Skeletal muscle cell (primary cell): ENCODE data around the gene FAM170B.

Experiments
- DNase-seq: peaks from one replicate; pipeline ENCODE4 v3.0.0-alpha.2; 2010; ENCODE audit warnings: low read depth
- H3K4me3 ChIP-seq: 2 replicates; pipeline ENCODE4 v1.5.1; 2011; ENCODE audit warnings: low read depth, mild to moderate bottlenecking, control low read depth, low read length, moderate library complexity

Gene FAM170B

DNA sequence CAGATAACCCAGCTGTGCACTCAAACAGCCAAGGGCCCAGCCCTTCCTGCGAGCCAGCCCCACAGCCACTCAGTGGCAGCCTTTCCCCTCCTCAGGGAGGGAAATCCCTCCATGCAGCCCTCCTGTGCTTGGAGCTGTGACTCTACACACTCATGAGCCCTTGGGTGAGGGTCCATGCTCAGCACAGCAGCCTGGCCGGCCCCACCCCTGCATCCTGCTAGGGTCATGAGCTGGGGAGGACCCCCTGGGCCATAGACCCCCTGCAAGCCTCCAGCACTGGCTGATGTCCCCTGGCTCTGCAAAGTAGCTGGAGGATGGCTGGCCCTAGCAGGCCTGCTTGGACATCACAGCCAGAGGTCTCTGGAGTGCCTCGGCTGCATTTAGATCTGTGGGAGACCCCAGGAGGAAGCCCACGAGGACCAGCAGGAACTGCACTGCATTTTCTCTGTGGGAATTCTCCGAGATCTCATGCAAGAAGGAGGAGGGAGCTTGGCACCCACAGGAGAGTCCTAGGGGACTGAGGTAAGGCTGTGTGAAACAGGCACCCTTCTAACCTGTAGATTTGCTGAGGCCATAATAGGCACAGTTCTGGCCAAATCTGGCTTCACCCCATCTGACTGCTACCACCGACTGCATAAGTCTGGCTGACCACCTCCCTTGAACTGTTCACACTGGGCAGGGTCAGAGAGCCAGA is 37.0 kb upstream of the FAM170B start:
- no peak for DNase-seq
- H3K4me3 ChIP-seq = no peak overlapping the region

DNA sequence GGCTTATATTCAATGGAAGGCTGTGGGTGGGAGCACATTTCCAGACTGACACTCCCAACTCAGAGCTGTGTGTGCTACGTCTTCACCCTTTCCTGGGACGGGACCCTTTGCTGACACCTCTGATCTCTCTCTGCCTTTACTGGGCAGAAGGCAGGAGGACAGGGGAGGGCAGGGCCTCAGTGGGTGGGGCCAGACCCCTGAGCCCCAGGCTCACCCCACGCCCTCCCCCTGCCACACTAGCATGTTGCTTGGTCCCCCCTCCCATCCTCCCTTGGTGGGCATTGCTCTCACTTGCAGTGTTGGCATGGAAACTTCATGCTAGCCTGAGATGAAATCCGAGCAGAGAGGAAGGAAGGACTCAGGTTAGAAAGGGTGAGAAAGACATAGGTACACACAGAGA is 36.0 kb upstream of the FAM170B start:
- no peak overlapping the region for H3K4me3 ChIP-seq
- no peak for DNase-seq

DNA sequence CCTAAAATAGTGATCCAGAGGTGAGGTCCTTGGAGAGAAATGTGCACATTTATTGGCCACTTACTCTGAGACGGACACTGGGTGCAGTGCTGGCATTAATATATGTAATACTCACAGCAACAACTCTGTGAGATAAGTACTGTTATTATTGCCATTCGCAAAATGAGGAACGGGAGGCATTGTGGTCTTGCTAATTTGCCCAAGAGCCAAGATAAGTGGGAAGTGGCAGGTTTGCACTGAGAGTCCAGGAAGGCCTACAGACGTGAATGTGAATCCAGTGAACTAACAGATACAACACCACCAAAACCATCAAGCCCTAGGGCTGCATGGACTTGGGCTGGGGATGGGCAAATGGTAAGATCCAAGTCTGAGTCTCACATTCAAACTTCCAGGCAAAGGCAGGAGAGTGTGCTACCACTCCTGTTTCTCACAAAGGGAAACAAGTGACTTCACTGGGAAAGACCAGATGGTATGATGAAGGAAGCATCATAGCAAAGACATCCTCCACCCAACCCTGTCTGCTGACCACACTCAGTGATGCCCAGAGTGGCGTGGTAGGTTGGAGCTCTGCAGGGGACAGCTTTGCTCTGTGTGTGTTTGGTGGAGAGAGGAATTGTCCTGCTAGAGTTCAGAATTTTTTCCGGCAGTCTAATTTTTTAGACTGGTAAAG is 35.1 kb upstream of the FAM170B start:
- no peak overlapping the region for H3K4me3 ChIP-seq
- DNase-seq = no peak

DNA sequence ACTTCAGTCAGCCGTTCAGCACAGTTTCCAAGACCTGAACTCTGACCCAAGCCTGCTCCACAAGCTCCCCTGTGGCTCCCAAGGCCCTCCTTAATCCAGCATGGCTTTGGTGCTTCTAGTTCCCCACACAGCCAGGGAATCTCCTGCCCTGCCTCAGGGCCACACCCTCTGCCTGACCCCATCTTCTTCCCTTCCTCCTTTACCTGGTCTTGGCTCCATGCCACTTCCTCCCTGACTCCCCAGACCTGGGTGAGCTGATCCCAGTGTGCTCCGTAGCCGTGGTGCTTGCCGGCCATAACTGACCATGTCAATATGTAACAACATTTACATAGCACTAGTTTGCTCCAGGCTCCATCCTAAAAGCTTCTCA is 34.3 kb upstream of the FAM170B start:
- DNase-seq = no peak
- H3K4me3 ChIP-seq = no peak overlapping the region

DNA sequence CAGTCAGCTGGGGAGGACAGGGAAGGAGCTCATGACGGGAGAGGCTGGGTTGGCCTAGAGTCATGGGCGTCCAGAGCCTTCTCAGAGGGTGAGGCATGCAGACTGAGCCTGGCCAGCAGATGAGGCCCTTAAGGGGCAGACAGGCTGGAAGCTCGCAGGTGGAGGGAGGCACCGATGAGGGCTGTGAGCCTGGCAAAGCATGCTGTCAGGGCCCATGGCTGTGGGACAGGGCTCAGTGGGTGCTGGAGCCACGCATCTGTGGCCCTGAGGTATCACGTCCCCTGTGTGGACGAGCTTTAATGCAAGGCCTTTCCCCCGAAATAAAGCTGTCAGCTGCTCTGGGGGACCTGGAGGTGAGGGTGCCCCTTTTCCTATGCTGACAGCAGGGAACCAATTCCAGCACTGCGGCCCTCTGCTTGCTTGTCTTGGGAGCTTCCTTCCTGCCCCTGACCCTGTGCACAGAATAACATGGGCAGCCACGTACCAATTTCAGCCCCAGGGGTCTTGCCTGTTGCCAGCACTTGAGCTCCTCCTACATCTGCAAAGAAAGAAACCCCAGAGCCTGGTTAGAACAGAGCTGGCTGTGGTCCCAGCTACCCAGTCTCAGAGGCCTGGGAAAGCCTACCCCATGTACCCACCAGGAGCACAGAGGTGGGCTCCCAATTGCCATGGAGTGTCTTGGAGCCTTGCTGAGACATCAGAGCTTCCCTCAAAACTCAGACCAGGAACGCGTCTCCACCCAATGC is 33.8 kb upstream of the FAM170B start:
- H3K4me3 ChIP-seq = no peak overlapping the region
- no peak for DNase-seq

DNA sequence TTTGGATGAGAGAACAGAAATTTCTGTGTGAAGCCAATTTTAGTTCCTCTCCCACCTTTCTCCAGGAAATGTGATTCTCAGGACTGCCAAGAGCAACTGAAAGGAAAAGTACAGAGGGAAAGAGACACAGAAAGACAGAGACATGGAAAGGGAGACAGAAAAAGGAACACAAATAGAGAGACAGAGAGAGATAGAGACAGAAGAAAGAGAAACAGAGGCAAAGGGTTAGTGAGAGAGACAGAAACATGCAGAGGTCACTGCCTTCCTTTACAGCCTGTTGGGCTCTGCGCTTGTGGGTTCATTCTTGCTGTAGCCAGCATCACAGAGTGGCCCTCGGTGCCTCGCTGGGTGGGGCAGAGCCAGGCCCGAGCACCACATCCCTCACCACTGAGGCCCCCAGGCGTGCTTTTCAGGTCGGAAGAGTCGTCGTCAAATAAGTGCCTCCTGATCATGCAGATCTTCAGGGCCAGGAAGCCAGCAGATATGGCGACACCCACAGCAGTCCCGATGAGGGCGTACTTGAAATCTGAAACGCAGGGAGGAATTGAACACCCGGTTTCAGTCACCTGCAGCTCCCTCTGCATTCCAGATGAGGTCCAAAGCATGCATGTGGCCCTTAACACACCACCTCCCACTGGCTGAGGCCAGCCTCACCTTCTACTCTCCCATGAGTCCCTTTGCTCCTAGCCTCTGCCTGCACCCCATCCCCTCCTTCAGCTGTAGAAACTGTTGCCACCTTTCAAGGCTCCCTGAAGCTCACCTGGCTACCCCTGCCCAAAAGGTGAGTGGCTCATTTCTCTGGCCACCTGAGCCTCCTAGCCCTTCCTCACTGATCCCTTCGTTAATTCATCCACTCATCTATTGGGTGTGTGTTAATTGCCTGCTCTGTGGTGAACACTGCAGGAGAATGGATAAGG is 32.9 kb upstream of the FAM170B start:
- no peak overlapping the region for H3K4me3 ChIP-seq
- DNase-seq = no peak

DNA sequence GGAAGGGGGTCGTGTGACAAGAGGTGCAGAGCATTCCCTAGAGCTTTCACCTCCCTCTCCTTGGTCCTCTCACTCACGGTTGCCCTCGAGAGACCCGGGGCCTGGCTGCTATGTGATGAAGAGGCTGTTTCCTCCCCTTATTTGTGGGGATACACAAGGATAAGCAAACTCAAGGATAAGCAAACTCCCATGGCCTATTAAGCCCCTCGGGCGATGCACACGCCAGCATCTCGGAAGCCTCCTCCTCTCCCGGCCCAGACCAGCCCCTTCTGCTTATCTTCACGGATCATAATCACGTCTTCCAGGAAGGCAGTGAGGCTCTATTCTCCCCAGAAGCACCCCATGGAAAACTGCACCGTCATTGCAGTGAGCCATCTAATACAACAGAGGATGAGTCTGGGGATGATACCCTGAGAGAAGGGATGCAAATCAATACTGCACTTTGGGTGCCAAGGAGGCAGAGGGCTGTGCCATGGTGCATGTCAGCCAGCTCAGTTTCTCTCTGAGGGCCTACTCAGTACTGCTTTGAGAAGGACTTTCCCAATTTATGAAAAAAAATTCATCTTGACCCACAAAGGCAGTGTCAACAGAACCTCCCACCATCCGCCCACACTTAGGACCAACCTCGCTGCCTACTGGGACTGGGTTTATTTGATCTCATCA is 32.1 kb upstream of the FAM170B start:
- H3K4me3 ChIP-seq = no peak overlapping the region
- DNase-seq = no peak

DNA sequence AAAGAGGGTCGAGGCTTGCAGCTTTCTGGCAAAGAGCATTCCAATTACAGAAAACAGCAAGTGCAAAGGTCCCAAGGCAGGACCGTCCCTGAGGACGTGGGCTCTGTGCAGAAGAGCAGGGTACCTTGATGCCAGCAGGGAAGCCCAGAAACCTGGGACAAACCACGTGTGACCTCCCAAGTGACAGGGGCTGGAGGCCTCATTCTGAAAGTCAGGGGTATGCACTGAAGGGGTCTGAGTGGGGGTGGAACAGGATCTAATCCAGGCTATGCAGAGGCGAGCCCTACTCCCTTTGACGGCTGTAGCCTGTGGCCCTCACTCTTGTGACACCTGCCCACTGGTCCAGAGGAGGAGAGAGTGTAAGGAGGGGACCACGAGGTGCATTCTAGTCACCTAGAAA is 31.4 kb upstream of the FAM170B start:
- DNase-seq = no peak
- H3K4me3 ChIP-seq = no peak overlapping the region

DNA sequence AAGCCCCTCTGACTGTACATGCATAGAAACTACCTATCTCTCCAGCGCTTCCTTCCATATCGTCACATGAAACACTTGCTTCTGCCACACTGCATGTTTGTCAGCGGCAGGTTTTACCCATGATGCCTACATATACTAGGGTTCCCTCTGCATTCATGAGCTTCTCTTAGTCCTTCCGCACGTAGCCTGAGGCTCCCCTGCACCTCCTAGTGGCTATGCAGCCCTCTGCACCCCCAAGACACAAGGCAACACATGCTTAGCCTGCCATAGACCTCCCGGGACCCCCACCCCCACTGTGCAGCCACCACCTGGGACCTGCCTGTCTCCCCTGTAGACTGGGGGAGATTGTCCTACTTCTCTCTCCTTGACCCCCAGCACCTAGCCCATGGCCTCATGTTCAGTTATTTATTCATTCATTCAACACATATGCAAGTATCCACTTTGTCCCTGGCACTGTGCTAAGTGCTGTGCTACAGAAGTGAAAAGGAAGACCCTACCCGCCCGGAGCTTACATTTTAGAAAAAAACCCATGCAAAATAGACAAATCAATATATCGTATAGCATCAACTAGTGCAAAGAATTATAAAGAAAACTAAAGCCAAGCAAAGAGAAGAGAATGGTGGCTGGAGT is 30.9 kb upstream of the FAM170B start:
- H3K4me3 ChIP-seq = no peak overlapping the region
- DNase-seq = no peak

DNA sequence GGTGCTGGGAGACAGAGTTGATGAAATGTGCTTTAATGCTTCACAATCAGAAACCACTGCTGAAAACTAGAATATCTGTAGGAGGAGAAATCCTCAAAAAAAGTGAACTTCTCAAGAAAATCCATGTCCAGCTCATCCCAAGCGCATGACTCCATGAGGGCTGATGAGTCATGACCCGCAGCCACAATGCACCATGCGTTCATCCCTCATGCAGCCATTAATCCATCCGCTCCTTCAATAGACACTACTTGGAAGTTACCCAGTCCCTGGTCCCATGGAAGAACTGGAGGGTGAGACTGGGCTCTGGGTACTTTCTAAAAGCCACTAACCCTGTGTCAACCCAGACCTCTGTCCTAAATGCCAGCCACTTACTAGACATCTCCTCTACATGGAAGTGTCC is 29.9 kb upstream of the FAM170B start:
- peak; percentile 47 for DNase-seq
- no peak overlapping the region for H3K4me3 ChIP-seq

DNA sequence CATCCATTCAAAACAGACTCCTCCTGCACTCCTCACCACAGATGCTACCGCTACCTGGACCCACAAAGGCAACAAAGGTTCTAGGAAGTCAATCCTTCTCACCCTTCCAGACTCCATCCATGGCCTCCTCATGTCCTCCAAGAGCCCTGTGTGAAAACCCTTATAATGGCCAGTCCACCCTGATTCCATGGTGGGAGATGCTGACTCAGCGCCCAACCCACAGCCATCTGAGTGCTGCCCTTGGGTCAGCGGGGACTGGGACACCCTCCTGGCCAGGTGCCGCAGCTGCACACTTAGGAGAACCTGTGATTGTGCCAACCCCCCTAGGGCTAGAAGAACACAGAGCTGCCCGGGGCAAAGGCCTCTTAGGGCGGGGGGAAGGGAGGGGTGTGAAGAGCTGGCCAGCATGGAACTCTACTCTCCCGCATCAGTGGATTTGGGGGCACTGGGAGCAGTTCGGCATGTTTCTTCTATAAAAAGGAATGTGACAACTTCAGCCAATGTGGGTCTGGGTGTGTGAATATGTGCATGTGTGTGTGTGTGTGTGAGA is 29.0 kb upstream of the FAM170B start:
- DNase-seq = no peak
- H3K4me3 ChIP-seq = no peak overlapping the region

DNA sequence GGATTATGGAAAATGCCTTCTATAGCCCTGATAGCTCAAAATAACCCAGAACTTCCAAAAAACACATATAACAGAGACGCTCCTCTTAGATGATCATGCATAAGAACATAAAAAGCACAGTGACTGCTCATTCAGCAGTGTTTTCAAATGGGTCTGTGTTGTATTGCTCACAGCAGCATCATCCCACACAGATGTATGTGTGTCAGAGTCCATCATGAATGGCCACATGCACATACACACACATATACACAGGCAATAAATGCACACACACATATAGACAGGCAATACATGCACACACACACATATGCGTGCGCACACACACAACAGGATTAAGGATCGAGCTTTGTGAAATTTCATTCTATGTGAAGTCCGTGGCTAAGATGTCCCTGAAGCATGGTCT is 28.2 kb upstream of the FAM170B start:
- DNase-seq = no peak
- no peak overlapping the region for H3K4me3 ChIP-seq

DNA sequence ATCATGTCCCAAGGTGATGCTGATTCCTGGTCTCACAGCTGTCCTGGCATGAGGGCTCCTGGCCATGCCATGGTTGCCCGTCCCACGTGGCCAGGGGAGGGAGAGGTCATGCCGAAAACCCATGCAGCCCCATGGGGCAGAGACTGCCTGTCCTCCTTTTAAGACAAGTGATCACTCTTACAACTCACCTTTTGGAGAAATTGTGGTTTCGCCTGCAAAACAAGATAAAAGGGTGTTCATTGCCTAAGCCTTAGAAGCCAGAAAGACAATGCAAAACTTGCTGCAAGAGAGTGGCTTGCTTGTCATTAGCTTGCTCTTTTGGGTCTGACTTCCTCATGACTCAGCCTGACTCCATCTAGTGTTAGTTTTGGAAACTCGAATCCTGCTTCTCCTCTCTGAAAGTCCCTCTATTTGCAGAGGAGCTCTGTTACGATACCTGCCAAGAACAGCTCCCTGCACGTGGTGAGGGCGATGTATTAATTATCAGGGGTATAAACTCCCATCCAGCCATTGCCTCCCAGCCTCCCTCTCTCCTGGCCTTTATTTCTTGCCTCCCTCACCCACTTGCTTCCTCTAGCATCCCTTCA is 27.7 kb upstream of the FAM170B start:
- H3K4me3 ChIP-seq = no peak overlapping the region
- no peak for DNase-seq

DNA sequence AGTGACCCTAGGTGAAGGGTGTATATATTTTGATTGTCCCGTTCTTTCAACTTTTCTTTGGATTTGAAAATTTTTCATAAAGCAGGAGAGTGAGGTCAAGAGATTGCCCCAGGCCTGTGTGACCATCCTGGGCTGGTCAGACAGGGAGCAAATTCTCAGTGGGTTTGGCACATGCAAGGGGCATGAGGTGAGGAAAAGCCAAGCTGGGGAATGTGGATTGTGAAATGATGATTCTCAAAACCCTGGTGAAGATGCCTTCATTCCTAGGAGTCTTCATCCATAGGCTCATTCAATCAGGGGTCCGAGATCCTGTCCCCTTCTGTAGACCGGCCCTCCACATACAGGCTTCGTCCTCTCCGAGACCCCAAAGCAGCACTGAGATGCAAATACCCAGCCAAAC is 27.0 kb upstream of the FAM170B start:
- DNase-seq = no peak
- H3K4me3 ChIP-seq = no peak overlapping the region

DNA sequence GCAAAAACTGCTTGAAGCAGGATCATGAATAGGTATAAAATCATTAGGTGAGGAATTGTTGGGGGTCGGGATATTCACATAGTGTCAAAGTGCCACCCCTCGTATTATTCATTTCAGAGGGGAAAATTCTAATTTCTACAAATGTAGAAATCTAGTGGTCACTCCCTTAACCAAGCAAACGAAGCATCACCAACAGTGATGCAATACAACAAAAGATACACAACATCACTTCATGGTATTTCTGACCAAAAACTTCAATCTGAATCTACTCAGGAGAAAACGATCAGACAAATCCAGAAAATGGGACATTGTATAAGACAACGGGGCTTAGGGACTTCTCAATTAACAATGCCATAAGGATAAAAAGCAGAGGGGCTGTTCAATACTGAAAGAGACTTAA is 26.3 kb upstream of the FAM170B start:
- no peak overlapping the region for H3K4me3 ChIP-seq
- no peak for DNase-seq

DNA sequence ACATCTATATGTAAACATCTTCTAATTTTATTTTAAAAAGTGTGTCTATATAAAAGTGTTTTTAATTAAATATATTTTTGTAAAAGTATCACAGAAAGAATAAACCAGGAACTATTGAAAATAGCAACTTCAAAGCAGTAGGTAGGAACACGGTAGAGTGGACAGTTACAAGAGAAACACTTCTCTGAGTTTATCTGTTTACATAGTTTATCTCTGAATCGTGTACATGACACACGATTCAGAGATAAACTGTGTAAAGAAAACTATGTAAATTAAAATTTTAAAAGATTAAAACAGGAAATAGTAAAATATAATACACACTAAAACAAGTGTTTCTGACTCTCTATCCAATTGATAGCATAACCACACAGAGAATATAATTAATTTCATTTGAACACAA is 25.1 kb upstream of the FAM170B start:
- no peak overlapping the region for H3K4me3 ChIP-seq
- no peak for DNase-seq

DNA sequence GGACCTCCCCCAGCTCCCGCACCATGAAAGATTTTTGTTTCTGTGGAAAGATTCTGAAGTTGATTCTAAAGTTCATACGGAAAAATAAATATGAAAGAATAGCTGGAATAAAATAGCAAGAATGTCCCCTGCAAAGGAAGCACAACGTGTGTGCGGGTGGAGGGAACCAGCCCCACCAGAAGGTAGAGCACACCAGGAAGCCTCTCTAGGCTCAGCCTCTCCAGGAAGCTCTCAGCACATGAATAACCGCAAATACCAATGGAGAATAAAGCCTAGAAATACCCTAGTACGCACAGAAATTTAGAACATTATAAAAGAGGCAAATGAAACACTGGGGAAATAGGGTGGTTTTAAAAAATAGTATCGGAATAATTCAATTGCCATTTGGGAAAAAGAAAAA is 24.6 kb upstream of the FAM170B start:
- no peak for DNase-seq
- no peak overlapping the region for H3K4me3 ChIP-seq

DNA sequence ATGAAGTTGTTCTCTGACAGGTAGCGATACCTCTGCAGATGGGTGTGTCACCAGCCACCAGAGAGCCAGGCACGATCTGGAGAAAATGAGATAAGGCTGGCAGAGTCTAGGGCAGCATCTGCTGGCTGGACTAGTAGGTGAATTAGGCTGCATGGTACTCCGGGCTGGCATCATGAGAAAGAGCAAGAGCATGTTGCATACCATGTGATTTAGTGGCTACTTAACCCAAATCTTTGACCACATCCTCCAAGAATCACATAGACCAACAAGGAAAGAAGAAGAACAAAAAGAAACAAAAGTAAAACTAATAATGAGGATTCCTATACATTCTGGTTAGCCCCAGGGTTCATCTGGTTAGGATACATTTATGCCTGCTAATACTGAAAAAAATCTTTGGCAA is 23.4 kb upstream of the FAM170B start:
- no peak overlapping the region for H3K4me3 ChIP-seq
- DNase-seq = no peak
